Cortex of kidney (tissue), 1 donor: ENCODE results near the gene ZSCAN5A.
"Not testable (repeated sequence)": the region's sequence is repeated elsewhere in the genome, so short reads cannot be mapped to it uniquely, and the experiment has no call there.

Source experiments
- DNase-seq: peaks from one replicate; lab custom pipeline; 2025; lab: John Stamatoyannopoulos, UW

The ZSCAN5A gene

DNA sequence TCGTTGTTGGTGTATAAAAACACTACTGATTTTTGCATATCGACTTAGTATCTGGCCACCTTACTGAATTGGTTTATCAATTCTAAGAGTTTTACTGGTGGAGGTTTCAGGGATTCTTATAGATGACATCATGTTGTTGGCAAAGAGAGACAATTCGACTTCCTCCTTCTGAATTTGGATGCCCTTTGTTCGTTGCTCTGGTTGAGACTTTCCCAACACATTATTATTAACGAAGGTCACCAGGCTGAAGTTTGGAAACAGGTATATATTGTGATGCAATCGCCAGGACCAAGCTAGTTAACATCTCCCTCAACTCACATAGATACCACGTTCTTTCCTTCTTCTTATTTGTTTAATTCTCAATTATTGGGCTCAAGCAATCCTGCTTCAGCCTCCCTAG lies 115.0 kb downstream of the ZSCAN5A start:
- DNase-seq: no peak

DNA sequence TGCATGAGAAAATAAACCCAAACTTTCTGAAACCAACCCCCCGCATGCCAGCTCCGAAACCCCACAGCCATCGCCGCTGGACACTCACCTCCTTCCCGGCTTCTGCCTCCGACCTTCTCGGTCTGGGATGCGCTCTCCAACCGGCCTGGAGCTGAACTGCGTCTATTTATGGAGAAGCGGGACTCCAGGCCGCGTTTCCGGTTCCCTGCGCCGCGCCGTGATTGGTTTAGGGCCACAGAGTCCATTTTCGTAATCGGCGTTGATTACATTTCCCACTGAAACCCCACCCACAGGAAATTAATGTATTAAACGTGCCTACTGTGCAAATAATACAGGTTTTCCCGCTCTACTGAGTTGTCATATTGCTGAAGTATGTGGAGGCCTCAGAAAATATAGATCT lies 117.0 kb downstream of the ZSCAN5A start, which contains the start of gene ZSCAN5B:
TSS of gene ZSCAN5B (minus strand) at position 138 of the 400 bp plus-strand sequence. CDS start 4,731 bp downstream, outside the sequence.
- DNase-seq: not testable (repeated sequence)

GRCh38 chr19:56193981-56194640 lies 120.5 kb downstream of the ZSCAN5A start:
- DNase-seq: no peak

DNA sequence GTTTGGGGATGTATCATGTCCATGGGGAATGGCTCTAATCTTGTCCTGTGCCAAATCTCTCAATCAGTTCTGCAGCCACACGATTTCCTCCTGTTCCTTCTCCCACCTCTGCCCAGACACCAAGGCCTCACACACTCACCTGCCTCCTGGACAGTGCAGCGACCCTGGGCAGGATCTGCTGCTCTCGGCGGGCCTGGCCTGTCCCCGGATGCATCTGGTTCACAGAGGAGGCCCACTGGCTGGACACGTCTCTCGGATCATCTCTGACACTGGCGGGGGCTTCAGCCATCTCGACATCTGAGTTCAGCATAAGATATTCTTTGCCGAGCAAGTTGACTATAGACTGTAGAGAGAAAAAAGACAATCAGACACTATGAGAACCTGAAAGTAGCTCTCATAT lies 122.9 kb downstream of the ZSCAN5A start:
- DNase-seq: no peak

GRCh38 chr19:56191115-56191514 lies 123.5 kb downstream of the ZSCAN5A start:
- no peak for DNase-seq

GRCh38 chr19:56189785-56190184 lies 124.9 kb downstream of the ZSCAN5A start:
- DNase-seq: no peak

GRCh38 chr19:56177564-56178243 lies 136.9 kb downstream of the ZSCAN5A start:
- DNase-seq: no peak

DNA sequence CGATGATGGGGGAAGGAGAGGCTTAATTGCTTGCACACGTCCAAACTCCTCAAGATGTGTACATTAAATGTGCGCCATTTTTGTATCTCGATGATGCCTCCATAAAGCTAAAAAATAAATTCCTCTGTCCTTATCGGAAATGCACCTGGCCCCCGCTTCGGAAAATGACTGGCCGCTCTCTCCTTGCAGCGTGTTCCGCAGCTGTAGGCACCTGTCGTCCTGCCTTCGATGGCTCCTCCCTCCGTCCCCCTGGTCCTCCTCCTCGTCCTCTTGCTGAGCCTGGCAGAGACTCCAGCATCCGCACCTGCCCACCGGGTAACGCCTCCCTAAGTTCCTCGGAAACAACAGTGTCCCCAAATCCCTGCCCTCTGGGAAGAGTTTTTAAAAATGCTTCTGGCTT lies 137.8 kb downstream of the ZSCAN5A start:
- DNase-seq: no peak

DNA sequence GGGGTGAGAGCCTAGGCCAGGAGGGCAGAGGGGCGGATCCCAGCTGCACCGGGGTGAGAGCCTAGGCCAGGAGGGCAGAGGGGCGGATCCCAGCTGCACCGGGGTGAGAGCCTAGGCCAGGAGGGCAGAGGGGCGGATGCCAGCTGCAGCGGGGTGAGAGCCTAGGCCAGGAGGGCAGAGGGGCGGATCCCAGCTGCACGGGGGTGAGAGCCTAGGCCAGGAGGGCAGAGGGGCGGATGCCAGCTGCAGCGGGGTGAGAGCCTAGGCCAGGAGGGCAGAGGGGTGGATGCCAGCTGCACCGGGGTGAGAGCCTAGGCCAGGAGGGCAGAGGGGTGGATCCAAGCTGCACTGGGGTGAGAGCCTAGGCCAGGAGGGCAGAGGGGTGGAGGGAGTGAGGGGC lies 138.3 kb downstream of the ZSCAN5A start:
- not testable (repeated sequence) for DNase-seq

DNA sequence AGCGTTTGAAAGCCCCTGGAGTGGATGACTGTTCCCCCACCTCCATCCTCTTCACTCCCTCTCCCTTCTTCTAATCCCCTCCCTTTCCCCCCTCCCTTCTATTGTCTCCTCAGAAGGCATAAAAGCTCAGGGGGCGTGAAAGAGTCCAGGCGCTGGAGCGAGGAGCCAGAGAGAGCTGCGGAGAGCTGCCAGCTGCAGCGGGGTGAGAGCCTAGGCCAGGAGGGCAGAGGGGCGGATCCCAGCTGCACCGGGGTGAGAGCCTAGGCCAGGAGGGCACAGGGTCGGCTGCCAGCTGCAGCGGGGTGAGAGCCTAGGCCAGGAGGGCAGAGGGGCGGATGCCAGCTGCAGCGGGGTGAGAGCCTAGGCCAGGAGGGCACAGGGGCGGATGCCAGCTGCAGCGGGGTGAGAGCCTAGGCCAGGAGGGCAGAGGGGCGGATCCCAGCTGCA lies 138.8 kb downstream of the ZSCAN5A start, which contains the start of gene GALP:
TSS of gene GALP (plus strand) at position 148 of the 447 bp plus-strand sequence. CDS start 1,101 bp downstream, outside the sequence.
- not testable (repeated sequence) for DNase-seq

DNA sequence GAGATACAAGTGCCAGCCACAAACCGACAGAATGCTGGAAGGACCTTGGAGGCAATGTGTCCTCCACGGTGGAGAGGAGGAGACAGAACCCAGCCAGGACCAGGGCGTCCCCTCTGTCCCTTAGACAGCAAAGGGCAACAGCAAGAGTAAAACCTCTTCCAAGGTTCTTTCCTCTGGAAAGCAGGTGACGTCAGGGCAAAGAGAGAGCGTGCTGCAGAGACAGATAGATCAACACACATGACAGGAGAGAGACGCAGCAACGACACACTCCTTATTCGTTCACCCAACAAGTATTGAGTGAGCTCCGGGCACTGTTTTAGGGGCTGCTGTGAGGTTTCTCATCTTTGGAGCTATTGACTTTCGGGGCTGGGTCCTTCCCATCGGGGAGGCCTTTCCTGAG lies 140.1 kb downstream of the ZSCAN5A start:
- no peak for DNase-seq

DNA sequence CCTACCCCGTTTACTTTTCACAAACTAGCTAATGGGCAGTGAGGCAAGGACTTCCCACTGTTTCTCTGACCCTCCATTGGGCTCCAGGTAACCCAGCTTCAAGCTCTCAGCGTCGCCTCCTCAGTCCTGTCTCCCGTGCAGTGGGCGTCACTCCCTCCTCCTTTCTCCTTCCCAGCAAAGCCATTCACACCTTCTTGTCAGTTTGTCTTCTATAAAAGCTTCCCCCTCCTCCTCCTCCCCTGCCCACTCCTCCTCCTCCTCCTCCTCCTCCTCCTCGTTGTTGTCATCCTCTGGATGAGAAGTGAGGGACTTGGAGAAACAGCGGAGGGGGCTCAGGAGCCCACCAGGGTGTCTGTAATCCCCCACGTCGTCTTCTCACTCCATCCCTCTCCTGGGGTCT lies 140.6 kb downstream of the ZSCAN5A start:
- no peak for DNase-seq
